DND-41 (cell line): Measurements from ENCODE around the gene MCAT.

Experiments
- ATAC-seq: fragments of 200-7000 bp; cut with Tn5 transposase; 3 replicates; pipeline ENCODE4 v1.9.1; 2021; ENCODE audit warnings: low read depth; ENCODE audit not compliant: insufficient read depth
- DNase-seq: peaks from one replicate; pipeline ENCODE4 v3.0.0-alpha.2; 2020
- H2AFZ ChIP-seq: 2 replicates; pipeline ENCODE4 v1.6.0; 2012; ENCODE audit warnings: low read depth, low read length
- H3K27ac ChIP-seq: 2 replicates; pipeline ENCODE4 v1.5.1; 2012; ENCODE audit warnings: low read length, inconsistent platforms
- H3K27me3 ChIP-seq: fragments of 200-600 bp; sonication (generic); 2 replicates; pipeline ENCODE4 v1.6.0; 2012; ENCODE audit warnings: low read length, mild to moderate bottlenecking, inconsistent platforms; ENCODE audit not compliant: insufficient read depth, poor library complexity
- H3K36me3 ChIP-seq: 2 replicates; pipeline ENCODE4 v1.5.1; 2012; ENCODE audit warnings: low read length, inconsistent platforms; ENCODE audit not compliant: insufficient read depth
- H3K4me1 ChIP-seq: 2 replicates; pipeline ENCODE4 v1.5.1; 2012; ENCODE audit warnings: mild to moderate bottlenecking, low read length; ENCODE audit not compliant: insufficient read depth
- H3K4me2 ChIP-seq: 2 replicates; pipeline ENCODE4 v1.6.0; 2012; ENCODE audit warnings: mild to moderate bottlenecking, moderate library complexity, low read length, inconsistent platforms; ENCODE audit not compliant: insufficient read depth
- H3K4me3 ChIP-seq, 2 experiments: fragments of 200-600 bp in 1 of 2; shearing (Covaris generic) in 1 of 2; 2 replicates each; pipeline ENCODE4 v1.5.1; 2012 to 2016; ENCODE audit warnings: inconsistent platforms in 2 of 2, low read length in 2 of 2, mild to moderate bottlenecking in 2 of 2, low read depth in 1 of 2, moderate library complexity in 1 of 2
- H3K79me2 ChIP-seq: 2 replicates; pipeline ENCODE4 v1.6.0; 2012; ENCODE audit warnings: low read length, inconsistent platforms; ENCODE audit not compliant: insufficient read depth
- H3K9ac ChIP-seq: 2 replicates; pipeline ENCODE4 v1.6.0; 2012; ENCODE audit warnings: low read depth, mild to moderate bottlenecking, inconsistent platforms, low read length, moderate library complexity
- H3K9me3 ChIP-seq: 2 replicates; pipeline ENCODE4 v1.5.1; 2012; ENCODE audit warnings: low read length, moderate library complexity, mild to moderate bottlenecking, inconsistent platforms; ENCODE audit not compliant: insufficient read depth, severe bottlenecking
- H4K20me1 ChIP-seq: 2 replicates; pipeline ENCODE4 v1.6.0; 2012; ENCODE audit warnings: low read length; ENCODE audit not compliant: insufficient read depth
- EZH2 ChIP-seq: IDR thresholded peaks from 3 replicates; pipeline ENCODE4 v1.6.1; 2012; ENCODE audit warnings: borderline replicate concordance, low read depth, mild to moderate bottlenecking, moderate library complexity, low read length, inconsistent platforms; ENCODE audit not compliant: severe bottlenecking
- TF ChIP-seq, protein P1 (sequence below): IDR thresholded peaks from 2 replicates; pipeline ENCODE4 v1.5.1; 2012; ENCODE audit warnings: borderline replicate concordance, low read length, moderate library complexity, mild to moderate bottlenecking; ENCODE audit not compliant: poor library complexity, severe bottlenecking; ENCODE audit errors: extremely low read depth

Gene MCAT

DNA sequence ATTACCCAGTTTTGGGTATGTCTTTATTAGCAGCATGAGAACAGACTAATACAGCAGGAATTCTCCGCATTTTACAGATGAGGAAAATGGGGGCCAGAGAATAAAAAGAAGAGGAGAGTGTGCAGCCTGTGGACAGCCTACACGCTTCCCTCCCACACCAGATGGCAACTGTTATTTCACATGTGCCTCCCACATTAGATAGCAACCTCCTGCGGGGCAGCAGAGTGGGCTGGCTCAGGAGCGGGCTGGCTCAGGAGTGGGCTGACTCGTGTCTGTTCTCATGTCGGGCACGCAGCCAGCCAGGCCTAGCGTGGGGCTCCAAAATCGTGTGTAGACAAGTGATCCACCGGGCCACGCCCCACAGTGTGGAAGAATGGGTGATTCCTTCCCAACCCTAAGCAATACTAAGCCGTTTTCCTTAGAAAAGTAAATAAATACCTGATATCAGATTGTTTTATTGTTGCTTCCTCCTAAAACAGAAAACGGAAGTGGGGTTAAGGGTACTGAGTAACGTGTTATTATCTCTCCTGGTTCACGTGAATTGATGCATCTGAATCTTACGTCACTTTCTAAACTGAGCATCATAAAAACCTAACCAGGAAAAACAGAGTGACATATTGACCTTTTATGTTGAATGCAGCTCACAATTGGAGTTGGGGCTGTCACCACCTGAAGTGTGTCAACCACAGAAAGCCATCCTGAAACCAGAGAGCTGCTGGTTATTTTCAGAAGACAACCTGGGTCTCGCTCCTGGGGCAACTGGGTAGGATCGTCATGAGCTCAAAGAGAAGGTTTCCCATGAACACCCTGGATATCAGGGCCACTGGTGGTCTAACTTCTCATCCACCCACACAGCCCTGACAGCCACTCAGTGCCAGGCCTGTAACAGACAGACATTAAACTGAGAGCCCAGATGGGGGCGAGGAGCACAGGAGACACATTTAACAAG, 57.3 kb downstream of the MCAT start:
- no peak overlapping the region for H3K27ac ChIP-seq
- H3K4me2 ChIP-seq, result no peak overlapping the region
- no peak overlapping the region for H3K4me3 ChIP-seq

More for the DNA sequence above, 57.3 kb downstream of the MCAT start:
- DNase-seq (no peak), ATAC-seq (no peak)
- H3K79me2 ChIP-seq, result peaks cover 3% of the 10 kb centered on the region; the same call in 1 of the 2 replicates
- TF ChIP-seq EZH2, result no peak
- TF ChIP-seq, protein P1, sequence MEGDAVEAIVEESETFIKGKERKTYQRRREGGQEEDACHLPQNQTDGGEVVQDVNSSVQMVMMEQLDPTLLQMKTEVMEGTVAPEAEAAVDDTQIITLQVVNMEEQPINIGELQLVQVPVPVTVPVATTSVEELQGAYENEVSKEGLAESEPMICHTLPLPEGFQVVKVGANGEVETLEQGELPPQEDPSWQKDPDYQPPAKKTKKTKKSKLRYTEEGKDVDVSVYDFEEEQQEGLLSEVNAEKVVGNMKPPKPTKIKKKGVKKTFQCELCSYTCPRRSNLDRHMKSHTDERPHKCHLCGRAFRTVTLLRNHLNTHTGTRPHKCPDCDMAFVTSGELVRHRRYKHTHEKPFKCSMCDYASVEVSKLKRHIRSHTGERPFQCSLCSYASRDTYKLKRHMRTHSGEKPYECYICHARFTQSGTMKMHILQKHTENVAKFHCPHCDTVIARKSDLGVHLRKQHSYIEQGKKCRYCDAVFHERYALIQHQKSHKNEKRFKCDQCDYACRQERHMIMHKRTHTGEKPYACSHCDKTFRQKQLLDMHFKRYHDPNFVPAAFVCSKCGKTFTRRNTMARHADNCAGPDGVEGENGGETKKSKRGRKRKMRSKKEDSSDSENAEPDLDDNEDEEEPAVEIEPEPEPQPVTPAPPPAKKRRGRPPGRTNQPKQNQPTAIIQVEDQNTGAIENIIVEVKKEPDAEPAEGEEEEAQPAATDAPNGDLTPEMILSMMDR, result no peak
- no peak overlapping the region for H2AFZ ChIP-seq
- H3K4me1 ChIP-seq, result peaks cover 16% of the 10 kb centered on the region
- no peaks in the 10 kb centered on the region for H3K27me3 ChIP-seq
- H4K20me1 ChIP-seq, result no peaks in the 10 kb centered on the region; the same call in 1 of the 2 replicates
- H3K9me3 ChIP-seq, result no peaks in the 10 kb centered on the region
- H3K36me3 ChIP-seq, result no peaks in the 10 kb centered on the region
- H3K9ac ChIP-seq, result no peak overlapping the region
